MM.1S (cell line): ENCODE data around the gene THOC5.

Experiments used
- DNase-seq: peaks from one replicate; pipeline ENCODE4 v3.0.0-alpha.2; 2015
- H2AFZ ChIP-seq: fragments of 300-600 bp; sonication (generic); 2 replicates; pipeline ENCODE4 v1.6.0; 2016; ENCODE audit warnings: antibody characterized with exemption, low read length
- H3F3A ChIP-seq: fragments of 300-600 bp; sonication (generic); 2 replicates; pipeline ENCODE4 v1.6.1; 2016; ENCODE audit warnings: mild to moderate bottlenecking, antibody characterized with exemption, low read length, moderate library complexity, mixed read lengths; ENCODE audit not compliant: insufficient read depth
- H3K27ac ChIP-seq: fragments of 300-600 bp; sonication (generic); 2 replicates; pipeline ENCODE4 v1.5.1; 2016; ENCODE audit warnings: mild to moderate bottlenecking, low read length
- H3K27me3 ChIP-seq: fragments of 300-600 bp; sonication (generic); replicated peaks from 2 replicates; pipeline ENCODE4 v1.6.0; 2016; ENCODE audit warnings: low read length; ENCODE audit not compliant: insufficient read depth
- H3K36me3 ChIP-seq: fragments of 300-600 bp; sonication (generic); replicated peaks from 2 replicates; pipeline ENCODE4 v1.6.1; 2016; ENCODE audit warnings: mild to moderate bottlenecking, low read length, mixed read lengths; ENCODE audit not compliant: insufficient read depth
- H3K4me1 ChIP-seq: fragments of 300-600 bp; sonication (generic); 2 replicates; pipeline ENCODE4 v1.6.1; 2016; ENCODE audit warnings: low read length, mixed read lengths
- H3K4me2 ChIP-seq: fragments of 300-600 bp; sonication (generic); 2 replicates; pipeline ENCODE4 v1.6.0; 2016; ENCODE audit warnings: low read depth, low read length
- H3K4me3 ChIP-seq: fragments of 300-600 bp; sonication (generic); 2 replicates; pipeline ENCODE4 v1.5.1; 2016; ENCODE audit warnings: low read length, mixed read lengths
- H3K79me2 ChIP-seq: fragments of 300-600 bp; sonication (generic); 2 replicates; pipeline ENCODE4 v1.6.1; 2016; ENCODE audit warnings: mixed run types, low read length, mixed read lengths
- H3K9ac ChIP-seq: fragments of 300-600 bp; sonication (generic); 2 replicates; pipeline ENCODE4 v1.6.1; 2016; ENCODE audit warnings: low read length, mixed read lengths
- H3K9me2 ChIP-seq: fragments of 300-600 bp; sonication (generic); replicated peaks from 2 replicates; pipeline ENCODE4 v1.6.1; 2016; ENCODE audit warnings: mild to moderate bottlenecking, low read length, mixed read lengths; ENCODE audit not compliant: insufficient read depth
- H3K9me3 ChIP-seq: fragments of 300-600 bp; sonication (generic); replicated peaks from 2 replicates; pipeline ENCODE4 v1.6.1; 2016; ENCODE audit warnings: mild to moderate bottlenecking, low read length, mixed read lengths; ENCODE audit not compliant: insufficient read depth
- H4K20me1 ChIP-seq: fragments of 300-600 bp; sonication (generic); 2 replicates; pipeline ENCODE4 v1.6.1; 2016; ENCODE audit warnings: mild to moderate bottlenecking, low read length, moderate library complexity, mixed read lengths; ENCODE audit not compliant: insufficient read depth
- EZH2 ChIP-seq: fragments of 300-600 bp; sonication (generic); optimal IDR thresholded peaks from 2 replicates; pipeline ENCODE3; 2017; ENCODE audit warnings: low read depth, mild to moderate bottlenecking, antibody characterized with exemption, low read length, mixed read lengths
- EZH2phosphoT487 ChIP-seq: fragments of 300-600 bp; sonication (generic); IDR thresholded peaks from 2 replicates; pipeline ENCODE4 v1.6.1; 2018; ENCODE audit warnings: antibody characterized with exemption, low read length
- TF ChIP-seq, protein P1 (sequence below): fragments of 300-600 bp; sonication (generic); IDR thresholded peaks from 2 replicates; pipeline ENCODE4 v1.5.1; 2016; ENCODE audit warnings: antibody characterized with exemption, low read length, mixed read lengths

The THOC5 gene

DNA sequence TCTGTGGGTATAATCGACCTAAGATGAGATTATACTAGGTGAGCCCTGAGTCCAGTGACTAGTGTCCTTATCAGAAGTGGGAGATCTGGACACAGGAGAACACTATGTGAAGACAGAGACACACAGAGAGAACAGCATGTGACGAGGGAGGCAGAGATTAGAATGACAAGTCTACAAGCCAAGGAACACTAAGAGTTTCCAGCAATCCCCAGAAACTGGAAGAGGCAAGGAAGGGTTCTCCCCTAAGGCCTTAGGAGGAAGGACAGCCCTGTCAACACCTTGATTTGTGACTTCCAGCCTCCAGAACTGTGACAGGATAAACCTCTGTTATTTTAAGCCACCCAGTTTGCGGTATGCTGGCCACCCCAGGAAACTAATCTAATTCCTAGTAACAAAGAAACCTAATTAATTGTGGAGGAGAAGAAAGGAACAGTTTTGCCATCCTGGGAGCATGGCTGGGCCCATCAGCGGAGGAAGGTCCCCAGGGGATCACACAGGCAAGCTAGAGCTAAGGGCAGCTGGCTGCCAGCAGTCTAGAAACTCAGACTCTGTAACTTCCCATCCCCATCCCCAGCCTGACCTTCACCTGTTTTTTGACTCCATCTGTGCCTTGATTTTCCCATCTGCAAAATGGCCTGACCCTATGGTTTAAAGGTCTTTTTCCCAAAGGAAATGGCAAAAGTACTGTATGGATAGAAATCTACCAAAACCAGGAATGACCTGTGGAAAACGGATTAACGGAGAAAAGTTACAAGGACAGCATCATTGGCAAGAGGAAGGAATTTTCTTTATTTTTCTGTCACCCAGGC lies 10.3 kb upstream of the THOC5 start:
- Histone ChIP-seq H3K4me2 (no peak overlapping the region), H3F3A (no peaks in the 10 kb centered on the region), H3K4me3 (no peak overlapping the region), H4K20me1 (no peaks in the 10 kb centered on the region), H3K9me2 (no peaks in the 10 kb centered on the region), H3K9ac (no peak overlapping the region), H3K79me2 (no peaks in the 10 kb centered on the region), H3K4me1 (no peaks in the 10 kb centered on the region), H3K27me3 (no peaks in the 10 kb centered on the region), H3K9me3 (no peaks in the 10 kb centered on the region), H3K27ac (no peak overlapping the region), H3K36me3 (no peaks in the 10 kb centered on the region), H2AFZ (no peak overlapping the region)
- TF ChIP-seq, protein P1, sequence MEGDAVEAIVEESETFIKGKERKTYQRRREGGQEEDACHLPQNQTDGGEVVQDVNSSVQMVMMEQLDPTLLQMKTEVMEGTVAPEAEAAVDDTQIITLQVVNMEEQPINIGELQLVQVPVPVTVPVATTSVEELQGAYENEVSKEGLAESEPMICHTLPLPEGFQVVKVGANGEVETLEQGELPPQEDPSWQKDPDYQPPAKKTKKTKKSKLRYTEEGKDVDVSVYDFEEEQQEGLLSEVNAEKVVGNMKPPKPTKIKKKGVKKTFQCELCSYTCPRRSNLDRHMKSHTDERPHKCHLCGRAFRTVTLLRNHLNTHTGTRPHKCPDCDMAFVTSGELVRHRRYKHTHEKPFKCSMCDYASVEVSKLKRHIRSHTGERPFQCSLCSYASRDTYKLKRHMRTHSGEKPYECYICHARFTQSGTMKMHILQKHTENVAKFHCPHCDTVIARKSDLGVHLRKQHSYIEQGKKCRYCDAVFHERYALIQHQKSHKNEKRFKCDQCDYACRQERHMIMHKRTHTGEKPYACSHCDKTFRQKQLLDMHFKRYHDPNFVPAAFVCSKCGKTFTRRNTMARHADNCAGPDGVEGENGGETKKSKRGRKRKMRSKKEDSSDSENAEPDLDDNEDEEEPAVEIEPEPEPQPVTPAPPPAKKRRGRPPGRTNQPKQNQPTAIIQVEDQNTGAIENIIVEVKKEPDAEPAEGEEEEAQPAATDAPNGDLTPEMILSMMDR = no peak
- no peak for DNase-seq

DNA sequence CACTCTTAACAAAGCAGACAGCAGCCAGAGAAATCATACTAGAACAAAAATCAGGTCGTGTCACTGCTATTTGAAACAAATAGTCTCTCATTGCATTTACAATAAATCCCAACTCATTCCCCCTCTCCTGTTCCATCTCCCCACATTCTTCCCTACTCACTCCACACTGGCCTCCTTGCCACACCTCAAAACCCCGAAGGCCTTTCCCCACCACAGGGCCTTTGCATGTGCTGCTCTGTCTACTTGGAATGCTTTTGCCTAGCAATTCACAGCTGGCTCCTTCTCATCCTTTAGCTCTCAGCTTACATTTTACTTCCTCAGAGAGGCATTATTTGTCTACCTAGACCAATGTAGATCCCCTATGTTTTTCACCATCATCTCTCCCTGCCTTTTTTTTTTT lies 6.3 kb upstream of the THOC5 start:
- Histone ChIP-seq H3K4me1 (no peaks in the 10 kb centered on the region), H3K4me3 (no peak overlapping the region), H3K36me3 (no peaks in the 10 kb centered on the region), H3K9ac (no peak overlapping the region), H3K9me3 (no peaks in the 10 kb centered on the region), H3K9me2 (no peaks in the 10 kb centered on the region), H3F3A (no peaks in the 10 kb centered on the region), H3K79me2 (no peaks in the 10 kb centered on the region), H3K27ac (no peak overlapping the region), H2AFZ (no peak overlapping the region), H3K4me2 (no peak overlapping the region), H3K27me3 (no peaks in the 10 kb centered on the region), H4K20me1 (no peaks in the 10 kb centered on the region)
- no peak for DNase-seq
- TF ChIP-seq, protein P1 = no peak

DNA sequence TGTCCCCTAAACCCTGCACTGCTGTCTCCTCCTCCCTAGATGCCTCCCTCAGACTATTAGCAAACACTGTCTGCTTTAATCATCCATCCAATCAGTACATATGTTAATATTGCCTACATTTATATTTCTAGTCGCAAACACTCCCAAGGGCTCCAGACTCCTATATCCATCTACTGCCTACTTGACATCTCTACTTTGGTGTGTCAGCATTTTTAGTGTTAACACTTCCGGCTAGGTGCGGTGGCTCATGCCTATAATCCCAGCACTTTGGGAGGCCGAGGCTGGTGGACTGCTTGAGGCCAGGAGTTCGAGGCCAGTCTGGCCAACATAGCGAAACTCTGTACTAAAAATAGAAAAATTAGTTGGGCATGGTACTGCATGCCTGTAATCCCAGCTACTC lies 5.5 kb upstream of the THOC5 start:
- Histone ChIP-seq H3K4me3 (no peak overlapping the region), H3K4me1 (no peaks in the 10 kb centered on the region), H3K79me2 (no peaks in the 10 kb centered on the region), H3K9me2 (no peaks in the 10 kb centered on the region), H4K20me1 (no peaks in the 10 kb centered on the region), H3K27ac (no peak overlapping the region), H3K9me3 (no peaks in the 10 kb centered on the region), H3K9ac (no peak overlapping the region), H3F3A (peaks cover 5% of the 10 kb centered on the region; the same call in 1 of the 2 replicates), H2AFZ (no peak overlapping the region), H3K4me2 (no peak overlapping the region), H3K27me3 (no peaks in the 10 kb centered on the region), H3K36me3 (no peaks in the 10 kb centered on the region)
- no peak for DNase-seq
- TF ChIP-seq, protein P1 = no peak
- no peak for TF ChIP-seq EZH2
- TF ChIP-seq EZH2phosphoT487 = no peak
